Measurements from ENCODE around the gene CRACDL.

CRACDL gene

GRCh38 chr2:98912957-98913915, 22.8 kb downstream of the CRACDL start:
- Histone ChIP-seq H3K36me3 (ENCODE audit: control insufficient read depth, insufficient read depth, low read length) (no peaks in the 10 kb centered on the region), H3K4me1 (ENCODE audit: control insufficient read depth, insufficient read depth, low read length) (peaks cover 13% of the 10 kb centered on the region), H3K9me3 (ENCODE audit: control insufficient read depth, low read length) (no peaks in the 10 kb centered on the region), H3K27me3 (ENCODE audit: control insufficient read depth, insufficient read depth, low read length, poor library complexity, severe bottlenecking) (no peaks in the 10 kb centered on the region), H3K4me3 (ENCODE audit: insufficient read depth, low read depth, low read length) (no peak overlapping the region), H3K27ac (ENCODE audit: insufficient read depth, low read depth, low read length, poor library complexity, severe bottlenecking) (no peak overlapping the region)
- 93 to 95% methylated on average over 11 of the region's 11 CpGs for WGBS, 2 experiments

- no peaks in the 10 kb centered on the region for H3K36me3 ChIP-seq (ENCODE audit: control insufficient read depth, insufficient read depth, low read length)
- H3K9me3 ChIP-seq (ENCODE audit: control insufficient read depth, low read length): no peaks in the 10 kb centered on the region
- peaks cover 15% of the 10 kb centered on the region for H3K4me1 ChIP-seq (ENCODE audit: control insufficient read depth, insufficient read depth, low read length)
- WGBS, 2 experiments: 87 to 90% methylated on average over 18 of the region's 18 CpGs
- H3K27ac ChIP-seq (ENCODE audit: insufficient read depth, low read depth, low read length, poor library complexity, severe bottlenecking): no peak overlapping the region
- no peak overlapping the region for H3K4me3 ChIP-seq (ENCODE audit: insufficient read depth, low read depth, low read length)
- no peaks in the 10 kb centered on the region for H3K27me3 ChIP-seq (ENCODE audit: control insufficient read depth, insufficient read depth, low read length, poor library complexity, severe bottlenecking)
These were observed 23.7 kb downstream of the CRACDL start for GRCh38 chr2:98912221-98912851.

GRCh38 chr2:98911376-98912154, 24.5 kb downstream of the CRACDL start:
- 89 to 90% methylated on average over 17 of the region's 17 CpGs for WGBS, 2 experiments

GRCh38 chr2:98911126-98911375, 25.0 kb downstream of the CRACDL start:
- 95 to 96% methylated on average over 7 of the region's 7 CpGs for WGBS, 2 experiments
- Histone ChIP-seq H3K4me1 (ENCODE audit: control insufficient read depth, insufficient read depth, low read length) (peaks cover 15% of the 10 kb centered on the region), H3K4me3 (ENCODE audit: insufficient read depth, low read depth, low read length) (no peak overlapping the region), H3K27ac (ENCODE audit: insufficient read depth, low read depth, low read length, poor library complexity, severe bottlenecking) (no peak overlapping the region), H3K27me3 (ENCODE audit: control insufficient read depth, insufficient read depth, low read length, poor library complexity, severe bottlenecking) (no peaks in the 10 kb centered on the region), H3K9me3 (ENCODE audit: control insufficient read depth, low read length) (no peaks in the 10 kb centered on the region), H3K36me3 (ENCODE audit: control insufficient read depth, insufficient read depth, low read length) (no peaks in the 10 kb centered on the region)

More at GRCh38 chr2:98911376-98912154, 24.5 kb downstream of the CRACDL start:
- no peaks in the 10 kb centered on the region for H3K27me3 ChIP-seq (ENCODE audit: control insufficient read depth, insufficient read depth, low read length, poor library complexity, severe bottlenecking)
- no peaks in the 10 kb centered on the region for H3K36me3 ChIP-seq (ENCODE audit: control insufficient read depth, insufficient read depth, low read length)
- no peak overlapping the region for H3K4me3 ChIP-seq (ENCODE audit: insufficient read depth, low read depth, low read length)
- no peaks in the 10 kb centered on the region for H3K9me3 ChIP-seq (ENCODE audit: control insufficient read depth, low read length)
- H3K4me1 ChIP-seq (ENCODE audit: control insufficient read depth, insufficient read depth, low read length): peaks cover 15% of the 10 kb centered on the region
- H3K27ac ChIP-seq (ENCODE audit: insufficient read depth, low read depth, low read length, poor library complexity, severe bottlenecking): no peak overlapping the region

- 84 to 89% methylated on average over 9 to 10 of the region's 10 CpGs for WGBS, 2 experiments
- Histone ChIP-seq H3K4me3 (ENCODE audit: insufficient read depth, low read depth, low read length) (no peak overlapping the region), H3K4me1 (ENCODE audit: control insufficient read depth, insufficient read depth, low read length) (peaks cover 15% of the 10 kb centered on the region), H3K27ac (ENCODE audit: insufficient read depth, low read depth, low read length, poor library complexity, severe bottlenecking) (no peak overlapping the region), H3K36me3 (ENCODE audit: control insufficient read depth, insufficient read depth, low read length) (no peaks in the 10 kb centered on the region), H3K9me3 (ENCODE audit: control insufficient read depth, low read length) (no peaks in the 10 kb centered on the region), H3K27me3 (ENCODE audit: control insufficient read depth, insufficient read depth, low read length, poor library complexity, severe bottlenecking) (no peaks in the 10 kb centered on the region)
These were observed 25.5 kb downstream of the CRACDL start for GRCh38 chr2:98910349-98911125.

- no peak overlapping the region for H3K4me3 ChIP-seq (ENCODE audit: insufficient read depth, low read depth, low read length)
- H3K4me1 ChIP-seq (ENCODE audit: control insufficient read depth, insufficient read depth, low read length): peaks cover 15% of the 10 kb centered on the region
- H3K27ac ChIP-seq (ENCODE audit: insufficient read depth, low read depth, low read length, poor library complexity, severe bottlenecking): no peak overlapping the region
- H3K27me3 ChIP-seq (ENCODE audit: control insufficient read depth, insufficient read depth, low read length, poor library complexity, severe bottlenecking): no peaks in the 10 kb centered on the region
- 48 to 51% methylated on average over 19 of the region's 19 CpGs for WGBS, 2 experiments
- H3K36me3 ChIP-seq (ENCODE audit: control insufficient read depth, insufficient read depth, low read length): no peaks in the 10 kb centered on the region
- no peaks in the 10 kb centered on the region for H3K9me3 ChIP-seq (ENCODE audit: control insufficient read depth, low read length)
These were observed 26.5 kb downstream of the CRACDL start for GRCh38 chr2:98909317-98910211.

GRCh38 chr2:98908931-98909316, 27.1 kb downstream of the CRACDL start:
- Histone ChIP-seq H3K36me3 (ENCODE audit: control insufficient read depth, insufficient read depth, low read length) (no peaks in the 10 kb centered on the region), H3K27me3 (ENCODE audit: control insufficient read depth, insufficient read depth, low read length, poor library complexity, severe bottlenecking) (no peaks in the 10 kb centered on the region), H3K4me3 (ENCODE audit: insufficient read depth, low read depth, low read length) (no peak overlapping the region), H3K4me1 (ENCODE audit: control insufficient read depth, insufficient read depth, low read length) (peaks cover 15% of the 10 kb centered on the region), H3K9me3 (ENCODE audit: control insufficient read depth, low read length) (no peaks in the 10 kb centered on the region), H3K27ac (ENCODE audit: insufficient read depth, low read depth, low read length, poor library complexity, severe bottlenecking) (no peak overlapping the region)
- 89% methylated on average over 4 of the region's 4 CpGs for WGBS, 2 experiments

- no peaks in the 10 kb centered on the region for H3K36me3 ChIP-seq (ENCODE audit: control insufficient read depth, insufficient read depth, low read length)
- peaks cover 15% of the 10 kb centered on the region for H3K4me1 ChIP-seq (ENCODE audit: control insufficient read depth, insufficient read depth, low read length)
- no peak overlapping the region for H3K27ac ChIP-seq (ENCODE audit: insufficient read depth, low read depth, low read length, poor library complexity, severe bottlenecking)
- WGBS, 2 experiments: 88 to 89% methylated on average over 11 of the region's 11 CpGs
- no peaks in the 10 kb centered on the region for H3K9me3 ChIP-seq (ENCODE audit: control insufficient read depth, low read length)
- H3K4me3 ChIP-seq (ENCODE audit: insufficient read depth, low read depth, low read length): no peak overlapping the region
- H3K27me3 ChIP-seq (ENCODE audit: control insufficient read depth, insufficient read depth, low read length, poor library complexity, severe bottlenecking): no peaks in the 10 kb centered on the region
These were observed 27.8 kb downstream of the CRACDL start for GRCh38 chr2:98907966-98908905.
